ENCODE data around the gene ZNF653.
"Not testable (repeated sequence)": the region's sequence is repeated elsewhere in the genome, so short reads cannot be mapped to it uniquely, and the experiment has no call there.

Gene ZNF653

DNA sequence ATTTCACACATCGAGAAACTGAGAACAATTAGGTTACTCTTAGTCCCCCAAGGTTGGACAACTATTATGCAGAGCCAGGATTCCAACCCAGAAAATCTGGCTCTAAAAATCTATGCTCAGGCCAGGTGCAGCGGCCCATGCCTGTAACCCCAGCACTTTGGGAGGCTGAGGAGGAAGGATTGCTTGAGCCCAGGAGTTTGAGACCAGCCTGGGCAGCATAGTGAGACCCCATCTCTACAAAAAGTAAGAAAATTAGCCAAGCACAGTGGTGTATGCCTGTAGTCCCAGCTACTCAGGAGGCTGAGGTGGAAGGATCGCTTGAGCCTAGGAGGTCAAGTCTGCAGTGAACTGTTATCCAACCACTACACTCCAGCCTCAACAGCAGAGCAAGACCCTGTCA, 72.1 kb downstream of the ZNF653 start:
- not testable (repeated sequence) for DNase-seq (ENCODE audit: low read depth)

Measured in activated T-helper 9 cell treated with anti-CD3 and anti-CD28 coated beads, Interleukin-2, amount 50 U/mL, for 16 hours (primary cell).